ENCODE measurements around the gene POU2F1.

DNA sequence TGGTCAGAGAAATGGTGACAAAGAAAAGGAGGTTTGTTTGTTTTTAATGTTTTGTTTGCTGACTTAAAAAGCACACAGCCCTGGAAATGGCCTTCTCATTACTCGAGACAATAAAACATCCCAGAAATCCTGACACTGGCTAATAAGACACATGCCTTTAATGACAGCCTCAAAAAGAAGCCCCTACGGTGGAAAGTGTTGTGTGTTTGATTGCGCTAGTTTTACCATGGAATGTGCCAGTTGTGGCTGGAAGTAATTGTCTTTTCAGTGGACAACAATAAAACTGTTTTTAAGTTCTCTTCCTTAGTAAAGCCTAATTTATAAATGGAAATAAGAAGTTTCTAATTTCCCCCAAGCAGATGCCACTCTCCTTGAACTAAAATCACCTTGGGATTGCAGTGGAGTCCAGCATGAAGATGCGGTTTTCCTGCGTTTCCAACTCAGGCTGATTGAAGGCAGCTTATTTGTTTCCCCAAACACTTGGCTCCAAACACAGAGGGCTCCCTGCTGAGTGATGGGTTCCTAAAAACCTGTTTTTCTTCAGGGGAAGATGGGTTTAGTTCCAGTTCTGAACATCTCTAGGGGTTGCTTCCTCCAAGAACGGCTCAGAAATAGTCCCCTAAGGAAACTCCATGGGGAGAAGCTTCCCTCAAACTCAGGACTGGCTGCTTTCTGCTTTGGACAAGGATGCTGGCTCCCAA is 243.3 kb downstream of the POU2F1 start:
- TF ChIP-seq CTCF (IDR thresholded peaks at IDR 0.05) = no peak
- no peak for TF ChIP-seq POLR2A (IDR thresholded peaks at IDR 0.05)
- no peak for TF ChIP-seq EP300 (IDR thresholded peaks at IDR 0.05)
- TF ChIP-seq POLR2AphosphoS5 (IDR thresholded peaks at IDR 0.05) = no peak

Measured in sigmoid colon (tissue), 4 donors.